ENCODE results near the gene NUP210.

DNA sequence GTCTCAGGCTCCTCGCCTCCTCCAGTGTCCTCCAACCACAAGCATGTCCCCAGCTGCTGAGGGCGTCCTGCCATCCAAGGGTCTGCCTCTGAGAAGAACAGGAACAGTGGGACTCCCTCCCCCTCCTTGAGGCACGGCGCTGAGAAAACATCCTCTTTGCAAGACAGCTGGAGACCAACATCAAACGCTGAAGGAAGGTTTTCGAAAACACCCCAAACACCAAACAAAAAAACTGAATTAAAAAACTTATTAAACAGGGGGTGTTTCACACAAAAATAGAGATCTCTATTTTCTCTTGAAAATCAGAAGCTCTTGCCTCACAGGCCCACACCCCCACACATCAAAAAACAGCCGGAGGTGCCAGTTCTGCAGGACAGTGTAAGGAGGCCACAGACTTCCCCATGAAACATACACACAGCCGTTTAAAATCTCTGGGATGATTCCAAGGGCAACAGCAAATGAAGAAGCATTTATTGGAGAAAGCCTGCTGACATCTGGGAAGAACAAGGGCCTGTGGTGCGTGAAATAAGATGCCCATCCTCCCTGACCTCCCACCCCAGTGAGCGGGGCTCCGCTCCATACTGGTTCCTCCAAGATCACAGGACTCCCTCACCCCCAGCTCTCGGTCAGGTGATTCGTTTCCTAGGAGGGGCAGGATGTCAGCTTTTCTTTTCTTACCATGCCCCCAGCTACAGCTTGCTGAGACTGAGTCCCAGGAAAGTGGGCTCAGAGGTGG is 71.3 kb downstream of the NUP210 start:
- TF ChIP-seq, protein P1, sequence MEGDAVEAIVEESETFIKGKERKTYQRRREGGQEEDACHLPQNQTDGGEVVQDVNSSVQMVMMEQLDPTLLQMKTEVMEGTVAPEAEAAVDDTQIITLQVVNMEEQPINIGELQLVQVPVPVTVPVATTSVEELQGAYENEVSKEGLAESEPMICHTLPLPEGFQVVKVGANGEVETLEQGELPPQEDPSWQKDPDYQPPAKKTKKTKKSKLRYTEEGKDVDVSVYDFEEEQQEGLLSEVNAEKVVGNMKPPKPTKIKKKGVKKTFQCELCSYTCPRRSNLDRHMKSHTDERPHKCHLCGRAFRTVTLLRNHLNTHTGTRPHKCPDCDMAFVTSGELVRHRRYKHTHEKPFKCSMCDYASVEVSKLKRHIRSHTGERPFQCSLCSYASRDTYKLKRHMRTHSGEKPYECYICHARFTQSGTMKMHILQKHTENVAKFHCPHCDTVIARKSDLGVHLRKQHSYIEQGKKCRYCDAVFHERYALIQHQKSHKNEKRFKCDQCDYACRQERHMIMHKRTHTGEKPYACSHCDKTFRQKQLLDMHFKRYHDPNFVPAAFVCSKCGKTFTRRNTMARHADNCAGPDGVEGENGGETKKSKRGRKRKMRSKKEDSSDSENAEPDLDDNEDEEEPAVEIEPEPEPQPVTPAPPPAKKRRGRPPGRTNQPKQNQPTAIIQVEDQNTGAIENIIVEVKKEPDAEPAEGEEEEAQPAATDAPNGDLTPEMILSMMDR (IDR thresholded peaks at IDR 0.05; ENCODE audit: borderline replicate concordance, extremely low read depth, low read length, poor library complexity, severe bottlenecking), result no peak
- TF ChIP-seq EZH2 (IDR thresholded peaks at IDR 0.05; ENCODE audit: borderline replicate concordance, low read depth, low read length, severe bottlenecking), result no peak
